HL-60 (cell line): ENCODE data around the gene KARS1.

Experiments
- DNase-seq, 2 experiments: peaks; one replicate each; pipeline ENCODE4 v3.0.0-alpha.2; 2010 to 2020; ENCODE audit warnings: low read depth in 1 of 2, low spot score in 1 of 2
- H3K27ac ChIP-seq: fragments of 250-450 bp; sonication (Bioruptor Pico); replicated peaks from 2 replicates; pipeline ENCODE4 v1.5.1; 2020; ENCODE audit warnings: mild to moderate bottlenecking, moderate library complexity
- H3K27me3 ChIP-seq: fragments of 250-450 bp; sonication (Bioruptor Pico); 2 replicates; pipeline ENCODE4 v1.5.1; 2021; ENCODE audit warnings: mild to moderate bottlenecking, moderate library complexity; ENCODE audit not compliant: insufficient read depth, poor library complexity, severe bottlenecking
- H3K4me3 ChIP-seq: replicated peaks from 2 replicates; pipeline ENCODE4 v1.5.1; 2011; ENCODE audit warnings: mild to moderate bottlenecking, control low read depth, low read length; ENCODE audit not compliant: insufficient read depth
- CTCF ChIP-seq: IDR thresholded peaks from one replicate; pipeline ENCODE4 v1.5.1; 2011; ENCODE audit warnings: low read length, control low read depth, inconsistent platforms; ENCODE audit not compliant: insufficient read depth
- GABPA ChIP-seq: IDR thresholded peaks from 2 replicates; pipeline ENCODE4 v1.6.1; 2012; ENCODE audit warnings: low read depth
- POLR2AphosphoS5 ChIP-seq: IDR thresholded peaks from 2 replicates; pipeline ENCODE4 v1.6.1; 2012; ENCODE audit warnings: low read depth
- REST ChIP-seq: IDR thresholded peaks from 2 replicates; pipeline ENCODE4 v1.6.1; 2012; ENCODE audit warnings: low read depth; ENCODE audit not compliant: insufficient replicate concordance
- SPI1 ChIP-seq: IDR thresholded peaks from 2 replicates; pipeline ENCODE4 v1.6.1; 2012; ENCODE audit warnings: low read depth, mild to moderate bottlenecking, borderline replicate concordance

Gene KARS1

DNA sequence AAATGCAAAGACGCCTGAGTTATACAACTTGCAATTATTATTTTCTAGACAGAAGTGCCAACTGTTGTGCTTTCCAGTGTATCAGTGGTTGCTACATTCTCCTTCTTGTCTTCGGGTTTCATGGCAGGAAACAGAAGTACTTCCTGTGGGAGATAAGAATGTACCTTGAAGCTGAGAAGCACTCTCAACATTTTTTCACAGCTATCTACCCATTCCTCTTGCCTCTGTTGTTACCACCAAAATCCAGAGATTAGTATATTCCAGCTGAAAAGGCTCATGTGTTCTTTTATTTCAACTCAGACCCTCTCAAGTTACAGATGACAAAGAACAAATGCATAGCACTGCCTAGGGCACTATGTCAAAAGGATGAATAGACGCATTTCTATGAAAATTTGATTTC is 19.6 kb downstream of the KARS1 start:
- Histone ChIP-seq H3K4me3 (no peak overlapping the region), H3K27me3 (no peaks in the 10 kb centered on the region), H3K27ac (peak overlapping the region; percentile 39)
- DNase-seq = peak in 1 of 2 experiments; percentile 23
- TF ChIP-seq REST = no peak
- TF ChIP-seq POLR2AphosphoS5 = no peak
- no peak for TF ChIP-seq GABPA

DNA sequence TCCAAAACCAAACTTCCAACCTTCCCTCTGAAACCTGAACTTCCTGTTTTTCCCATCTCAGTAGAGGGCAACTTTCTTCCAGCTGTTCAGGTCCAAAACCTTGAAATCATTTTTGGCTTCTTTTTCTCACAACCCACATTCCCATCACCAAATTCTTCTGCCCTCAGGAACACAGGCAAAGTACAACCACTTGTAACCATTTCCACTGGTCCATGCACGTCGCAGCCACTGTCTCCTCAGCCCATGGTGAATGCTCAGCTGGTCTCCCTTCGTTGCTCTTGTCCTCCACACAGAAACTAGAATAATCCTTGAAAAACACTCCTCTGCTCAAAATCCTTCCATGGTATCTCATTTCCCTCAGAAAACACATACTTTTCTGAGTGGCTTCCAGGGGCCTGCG is 20.7 kb downstream of the KARS1 start:
- Histone ChIP-seq H3K27me3 (no peaks in the 10 kb centered on the region), H3K4me3 (no peak overlapping the region), H3K27ac (no peak overlapping the region)
- no peak for DNase-seq
- TF ChIP-seq GABPA (no peak), SPI1 (no peak), CTCF (no peak), POLR2AphosphoS5 (no peak), REST (no peak)

DNA sequence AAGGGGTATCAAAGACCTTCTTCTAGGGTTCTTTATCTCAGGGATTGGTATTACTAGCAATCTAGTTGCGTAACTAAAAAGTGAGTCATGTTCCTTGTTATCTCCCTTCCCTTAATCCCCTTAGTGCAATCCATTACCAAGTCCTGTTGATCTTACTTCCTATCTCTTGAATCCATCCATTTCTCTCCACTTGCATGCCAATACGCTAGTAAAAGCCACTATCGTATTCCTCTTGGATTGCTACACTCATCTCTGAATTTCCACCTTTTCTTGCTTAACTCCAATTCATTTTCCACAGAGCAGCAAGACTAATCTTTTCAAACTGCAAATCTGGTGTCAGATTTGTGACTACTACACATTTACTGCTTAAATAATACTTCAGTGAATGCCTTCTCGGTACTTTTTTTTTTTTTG is 22.5 kb downstream of the KARS1 start:
- TF ChIP-seq REST (no peak), GABPA (no peak), SPI1 (no peak), POLR2AphosphoS5 (no peak), CTCF (no peak)
- no peak overlapping the region for H3K4me3 ChIP-seq
- H3K27ac ChIP-seq = no peak overlapping the region
- H3K27me3 ChIP-seq = no peaks in the 10 kb centered on the region
- no peak for DNase-seq
